ENCODE measurements around the gene ERC2.

The ERC2 gene

GRCh38 chr3:55534876-55535275, 933.4 kb downstream of the ERC2 start:
- DNase-seq, result no peak

DNA sequence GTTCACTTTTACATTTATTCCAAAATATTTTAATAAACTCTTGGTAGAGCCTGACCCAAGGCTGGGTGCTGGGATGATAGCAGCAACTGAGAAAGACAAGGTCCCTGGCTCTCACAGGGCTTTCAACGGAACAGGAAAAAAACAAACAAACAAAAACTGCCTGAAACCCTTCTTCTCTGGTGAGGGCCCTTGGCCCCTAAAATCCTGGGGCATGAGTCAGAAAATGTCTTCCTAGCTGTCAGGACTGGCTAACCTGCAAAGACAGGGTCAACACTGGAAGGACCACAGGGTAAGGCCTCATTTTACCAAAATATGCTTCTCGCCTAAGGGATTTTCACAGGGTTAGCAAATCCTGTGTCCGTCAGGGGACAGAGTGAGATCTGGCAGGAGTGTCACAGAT, 935.5 kb downstream of the ERC2 start:
- no peak for DNase-seq

GRCh38 chr3:55531321-55531720, 936.9 kb downstream of the ERC2 start:
- DNase-seq, result no peak

GRCh38 chr3:55527361-55527760, 940.9 kb downstream of the ERC2 start:
- DNase-seq, result no peak

DNA sequence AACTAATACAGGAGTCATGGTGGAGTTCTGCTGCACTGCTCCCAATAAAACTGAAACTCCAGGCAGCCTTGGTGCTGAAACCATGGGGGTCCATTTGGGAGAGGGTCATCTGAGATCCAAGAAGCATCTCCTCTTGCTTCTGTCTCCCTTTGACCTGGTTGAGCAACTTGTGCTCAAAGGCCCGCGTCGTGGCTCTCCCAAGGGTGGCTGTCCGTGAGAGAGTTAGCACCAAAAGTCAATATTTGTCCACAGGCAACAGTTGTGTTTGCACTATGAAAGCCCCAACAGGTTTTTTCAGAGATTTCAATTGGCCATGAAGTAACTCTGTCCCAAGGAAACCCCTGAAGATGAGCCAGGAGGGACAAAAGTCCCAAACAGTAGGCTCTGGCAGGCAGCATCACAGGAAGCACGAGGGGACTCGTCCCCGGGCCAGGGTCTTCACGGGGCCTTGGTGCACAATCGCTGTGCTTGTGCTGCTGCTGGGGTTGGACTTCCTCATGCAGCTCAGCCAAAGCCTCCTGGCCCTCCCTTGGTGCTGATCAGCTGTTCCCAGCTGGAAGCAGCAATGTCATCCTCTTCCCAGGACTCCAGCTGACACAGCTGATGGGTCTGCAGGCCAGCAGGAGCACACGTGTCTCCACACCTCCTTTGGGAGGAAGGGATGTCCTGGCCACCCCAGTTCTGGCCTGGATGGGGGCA, 941.8 kb downstream of the ERC2 start:
- DNase-seq, result no peak

DNA sequence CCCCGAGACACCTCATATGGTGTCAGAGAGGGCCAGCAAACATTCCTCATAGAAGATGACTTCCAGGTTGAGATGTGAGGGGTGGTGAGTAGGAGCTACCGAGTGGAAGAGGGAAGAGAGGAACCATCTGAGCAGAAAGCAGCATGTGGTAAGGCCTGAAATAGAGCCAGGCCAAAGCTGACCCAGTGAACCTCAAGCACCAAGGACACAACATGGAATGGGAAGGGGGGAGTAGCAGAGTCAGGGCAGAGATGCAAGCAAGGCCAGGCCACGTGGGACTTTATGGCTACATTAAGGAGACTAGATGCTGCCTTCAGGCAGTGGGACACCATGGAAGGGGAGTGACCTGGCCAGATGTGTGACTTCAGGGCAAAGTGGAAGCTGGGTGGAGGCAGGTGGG, 942.8 kb downstream of the ERC2 start:
- no peak for DNase-seq

GRCh38 chr3:55524565-55525244, 943.6 kb downstream of the ERC2 start:
- DNase-seq, result no peak

DNA sequence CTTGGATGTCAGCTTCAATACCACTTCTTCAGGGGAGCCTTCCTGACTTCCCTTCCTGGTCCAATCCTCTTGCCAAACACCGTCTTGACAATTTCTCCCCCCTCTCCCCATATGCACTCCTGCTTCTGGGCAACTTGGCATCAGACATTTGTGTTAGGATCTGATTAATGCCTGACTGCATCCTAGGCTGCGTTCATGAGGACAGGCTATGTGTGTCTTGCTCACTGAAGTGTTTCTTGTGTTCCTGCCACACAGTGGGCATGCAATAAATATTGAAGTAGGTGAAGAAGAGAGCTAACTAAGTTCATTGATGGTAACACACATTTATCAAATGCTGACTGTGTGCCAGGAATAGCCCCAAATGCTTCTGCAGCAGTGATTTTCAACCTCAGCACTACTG, 944.8 kb downstream of the ERC2 start:
- DNase-seq, result no peak

GRCh38 chr3:55521738-55522421, 946.4 kb downstream of the ERC2 start:
- DNase-seq, result peak; percentile 9

- no peak for DNase-seq
These were observed 947.1 kb downstream of the ERC2 start for GRCh38 chr3:55521064-55521737.

GRCh38 chr3:55519019-55519418, 949.2 kb downstream of the ERC2 start:
- DNase-seq, result no peak

DNA sequence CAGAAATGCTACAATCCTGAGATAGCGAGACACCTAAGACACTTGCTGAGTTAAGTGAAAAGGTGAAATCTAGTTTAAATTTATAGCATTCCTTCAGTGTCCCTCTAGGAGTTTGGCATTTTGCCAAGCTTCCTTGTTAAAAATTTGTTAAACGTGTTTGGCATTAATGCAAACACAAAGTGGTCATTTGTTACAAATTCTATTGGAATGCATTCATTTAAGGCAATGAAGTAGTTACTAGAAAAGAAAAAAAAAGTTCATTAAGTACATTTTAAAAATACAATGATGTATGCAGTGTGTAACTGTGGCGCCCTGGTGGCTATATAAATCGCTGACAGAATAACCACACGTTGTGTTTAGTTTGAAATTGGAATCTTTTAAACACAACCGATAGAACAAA, 949.8 kb downstream of the ERC2 start:
- no peak for DNase-seq

GRCh38 chr3:55516392-55517030, 951.8 kb downstream of the ERC2 start:
- DNase-seq, result no peak

- no peak for DNase-seq
These were observed 952.6 kb downstream of the ERC2 start for GRCh38 chr3:55515550-55516246.

GRCh38 chr3:55514962-55515361, 953.3 kb downstream of the ERC2 start:
- DNase-seq, result no peak

DNA sequence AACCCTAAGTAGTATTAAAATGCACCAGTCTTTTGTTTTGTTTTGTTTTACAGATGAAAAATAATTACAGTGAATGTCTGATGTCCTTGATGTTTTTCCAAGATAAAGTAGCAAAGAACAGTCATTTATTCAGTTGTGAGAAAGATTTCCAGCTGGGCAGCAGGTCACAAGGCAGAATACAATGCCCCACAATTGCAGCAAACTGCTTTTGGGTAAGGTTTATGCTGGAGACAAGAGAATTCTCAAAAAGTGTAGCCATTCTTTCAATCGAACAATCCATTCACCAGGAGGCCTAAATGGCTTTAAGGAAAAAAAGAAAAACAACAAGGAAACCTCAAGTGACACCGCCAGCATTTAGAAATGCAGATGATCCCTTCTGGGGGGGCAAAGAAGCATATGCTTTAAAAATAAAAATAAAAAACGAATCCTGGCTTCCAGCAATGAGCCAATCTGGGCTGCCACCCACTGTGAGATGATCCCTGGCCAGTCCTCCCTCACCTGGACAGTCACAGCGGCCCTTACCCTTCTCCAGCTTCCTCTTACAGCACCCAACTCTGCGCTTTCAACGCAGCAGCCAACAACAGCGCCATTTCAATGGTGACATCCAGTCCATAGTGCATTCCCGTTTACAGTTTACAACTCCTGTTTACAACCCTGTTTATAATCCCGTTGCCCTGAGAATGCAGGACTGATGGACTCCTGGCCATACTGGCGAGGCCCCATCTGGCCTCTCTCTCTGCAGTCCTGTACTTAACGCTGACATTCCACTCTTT, 955.5 kb downstream of the ERC2 start:
- DNase-seq, result no peak

GRCh38 chr3:55511895-55512570, 956.2 kb downstream of the ERC2 start:
- no peak for DNase-seq

- DNase-seq, result no peak
These were observed 959.9 kb downstream of the ERC2 start for GRCh38 chr3:55508335-55508734.

DNA sequence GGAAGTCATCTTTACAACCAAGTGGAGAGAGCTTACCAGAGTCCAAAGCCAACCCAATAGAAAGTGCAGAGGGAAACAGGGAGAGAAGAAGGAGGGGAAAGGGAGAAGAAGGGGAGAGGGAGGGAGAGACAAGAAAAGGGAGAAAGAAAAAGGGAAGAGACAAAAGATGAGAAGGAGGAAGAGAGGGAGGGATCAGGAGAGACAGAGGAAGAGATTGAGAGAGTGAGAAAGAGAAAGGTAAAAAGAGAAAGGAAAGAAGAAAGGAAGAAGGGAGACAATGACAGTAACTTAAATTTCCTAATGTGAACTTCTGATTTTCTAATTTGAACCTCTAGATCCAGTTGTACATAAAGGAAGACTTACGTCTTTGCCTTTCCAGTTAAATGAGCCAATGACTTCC, 960.5 kb downstream of the ERC2 start:
- DNase-seq, result no peak

DNA sequence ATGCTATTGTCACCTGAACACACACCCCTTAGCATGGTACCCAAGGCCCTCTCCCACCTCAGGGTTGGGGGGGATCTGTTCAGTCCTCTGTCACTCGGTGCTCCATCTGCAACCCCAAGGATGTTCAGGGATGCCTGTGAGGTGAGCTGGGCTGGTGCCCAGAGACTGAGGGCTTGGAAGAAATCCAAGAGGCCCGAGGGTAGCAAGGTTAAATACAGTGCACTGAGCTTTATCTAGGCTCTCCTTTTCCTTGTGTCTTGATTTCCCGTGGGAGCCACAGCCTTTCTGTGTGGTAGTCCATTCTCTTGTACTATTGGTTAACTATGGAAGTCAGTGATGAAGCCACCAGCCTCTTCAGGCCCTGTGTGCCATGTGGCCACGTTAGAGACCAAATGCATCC, 962.5 kb downstream of the ERC2 start:
- DNase-seq, result peak; percentile 19

DNA sequence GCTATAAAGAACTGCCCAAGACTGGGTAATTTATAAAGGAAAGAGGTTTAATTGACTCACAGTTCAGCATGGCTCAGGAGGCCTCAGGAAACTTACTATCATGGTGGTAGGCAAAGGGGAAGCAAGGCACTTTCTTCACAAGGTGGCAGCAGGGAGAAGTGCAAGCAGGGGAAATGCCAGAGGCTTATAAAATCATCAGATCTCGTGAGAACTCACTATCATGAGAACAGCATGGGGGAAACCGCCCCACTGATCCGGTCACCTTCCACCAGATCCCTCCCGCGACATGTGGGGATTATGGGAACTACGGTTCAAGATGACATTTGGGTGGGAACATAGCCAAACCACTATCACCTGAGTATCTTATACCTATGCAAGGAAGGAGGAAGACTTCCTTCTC, 963.2 kb downstream of the ERC2 start:
- peak; percentile 35 for DNase-seq

Measured in RPMI8226 (cell line).